ENCODE data around the gene DPM3. TPM values are rescaled to one million over a fixed set of nuclear protein-coding genes. Genes with fewer than 3 reads are reported as not detected.
A peak's percentile ranks its signal among the peaks of the same experiment; 100 is the strongest.
"Not testable (repeated sequence)": the region's sequence is repeated elsewhere in the genome, so short reads cannot be mapped to it uniquely, and the experiment has no call there.

DPM3 gene
- total RNA-seq, 2 donors from 2014 or later: 6.2 to 106 TPM

GRCh38 chr1:155158991-155159390 lies 18.7 kb upstream of the DPM3 start:
- H3K4me3 ChIP-seq: no peak overlapping the region
- H3K27me3 ChIP-seq: no peaks in the 10 kb centered on the region
- no peak for DNase-seq
- no peak overlapping the region for H3K27ac ChIP-seq
- intact Hi-C loops (cut with DNase I): no loop called here
- H3K36me3 ChIP-seq (replicated peaks in 1 of 2; ENCODE audit: insufficient read depth in 1 of 2, low read depth in 2 of 2): no peaks in the 10 kb centered on the region
- H3K4me1 ChIP-seq: no peaks in the 10 kb centered on the region
- TF ChIP-seq POLR2A (IDR thresholded peaks at IDR 0.05): no peak
- no peaks in the 10 kb centered on the region for H3K9me3 ChIP-seq
- ATAC-seq: no peak
- 44 to 56% methylated on average over 1 of the region's 1 CpG for WGBS, 2 donors

GRCh38 chr1:155155996-155156643 lies 15.8 kb upstream of the DPM3 start:
- intact Hi-C loops (cut with DNase I); DNase-seq; H3K9me3 ChIP-seq; H3K27me3 ChIP-seq; ATAC-seq; H3K4me3 ChIP-seq; H3K4me1 ChIP-seq; H3K36me3 ChIP-seq (replicated peaks in 1 of 2; ENCODE audit: insufficient read depth in 1 of 2, low read depth in 2 of 2); H3K27ac ChIP-seq: not testable (repeated sequence)
- 55 to 64% methylated on average over 3 of the region's 3 CpGs for WGBS, 2 donors

- TF ChIP-seq CTCF (IDR thresholded peaks at IDR 0.05) (peak in 1 of 7 experiments; percentile 6), POLR2A (IDR thresholded peaks at IDR 0.05) (no peak)
- no peaks in the 10 kb centered on the region for H3K4me1 ChIP-seq
- intact Hi-C loops (cut with DNase I): no loop called here
- no peak overlapping the region for H3K4me3 ChIP-seq
- ATAC-seq (no peak), DNase-seq (no peak)
- no peaks in the 10 kb centered on the region for H3K36me3 ChIP-seq (replicated peaks in 1 of 2; ENCODE audit: insufficient read depth in 1 of 2, low read depth in 2 of 2)
- no peak overlapping the region for H3K27ac ChIP-seq
- no peaks in the 10 kb centered on the region for H3K9me3 ChIP-seq
- 53 to 74% methylated on average over 3 of the region's 3 CpGs for WGBS, 2 donors
- H3K27me3 ChIP-seq: no peaks in the 10 kb centered on the region
These were observed 5.2 kb upstream of the DPM3 start for GRCh38 chr1:155145491-155145890.

GRCh38 chr1:155141749-155142148 lies 1.4 kb upstream of the DPM3 start:
- no peak for DNase-seq
- no peaks in the 10 kb centered on the region for H3K27me3 ChIP-seq
- intact Hi-C loops (cut with DNase I): no loop called here

GRCh38 chr1:155140630-155140953 lies 261 bp upstream of the DPM3 start:
- no peaks in the 10 kb centered on the region for H3K27me3 ChIP-seq
- TF ChIP-seq POLR2A (IDR thresholded peaks at IDR 0.05): no peak
- no peak for TF ChIP-seq CTCF (IDR thresholded peaks at IDR 0.05)
- peaks cover 33% of the 10 kb centered on the region for H3K4me1 ChIP-seq
- no peak for ATAC-seq
- H3K36me3 ChIP-seq (replicated peaks in 1 of 2; ENCODE audit: insufficient read depth in 1 of 2, low read depth in 2 of 2): no peaks in the 10 kb centered on the region
- intact Hi-C loops (cut with DNase I): no loop called here
- no peaks in the 10 kb centered on the region for H3K9me3 ChIP-seq
- 4 to 6% methylated on average over 7 to 11 of the region's 11 CpGs for WGBS, 2 donors
- peak overlapping the region; percentile 37 to 65 for H3K4me3 ChIP-seq
- H3K27ac ChIP-seq: peak overlapping the region in 3 of 4 donors; percentile 80 to 90 (median 90)
- no peak for DNase-seq

More at GRCh38 chr1:155141749-155142148, 1.4 kb upstream of the DPM3 start:
- no peak for ATAC-seq
- Histone ChIP-seq H3K27ac (no peak overlapping the region), H3K4me1 (peaks cover 30% of the 10 kb centered on the region), H3K9me3 (no peaks in the 10 kb centered on the region), H3K4me3 (no peak overlapping the region), H3K36me3 (replicated peaks in 1 of 2; ENCODE audit: insufficient read depth in 1 of 2, low read depth in 2 of 2) (no peaks in the 10 kb centered on the region)
- WGBS, 2 donors: 70 to 73% methylated on average over 7 of the region's 7 CpGs
- TF ChIP-seq CTCF (IDR thresholded peaks at IDR 0.05) (no peak), POLR2A (IDR thresholded peaks at IDR 0.05) (no peak)
